Stimulated activated memory B cell treated with anti-CD40 and anti-IgM and Interleukin-4, amounts not matched to agents 10 μg/mL and 1 μg/mL and 100 μg/mL, for 72 hours (primary cell): Measurements from ENCODE around the gene TECR.

Experiments used
- ATAC-seq: fragments of 150-1000 bp; cut with Tn5 transposase; 2 replicates; pipeline ENCODE4 v1.10.0; 2021
- H3K27ac Mint-ChIP-seq: one replicate; pipeline ENCODE4 v1.8.0; 2022; ENCODE audit warnings: mild to moderate bottlenecking, mixed read lengths
- H3K27me3 Mint-ChIP-seq: one replicate; pipeline ENCODE4 v1.8.0; 2022; ENCODE audit warnings: mixed read lengths
- H3K36me3 Mint-ChIP-seq: one replicate; pipeline ENCODE4 v1.8.0; 2022; ENCODE audit warnings: mixed read lengths
- H3K4me1 Mint-ChIP-seq: one replicate; pipeline ENCODE4 v1.8.0; 2022; ENCODE audit warnings: mixed read lengths
- H3K4me3 Mint-ChIP-seq: one replicate; pipeline ENCODE4 v1.8.0; 2022; ENCODE audit warnings: mild to moderate bottlenecking, moderate library complexity, mixed read lengths
- H3K9me3 Mint-ChIP-seq: one replicate; pipeline ENCODE4 v1.8.0; 2022; ENCODE audit warnings: mixed read lengths

The TECR gene

GRCh38 chr19:14529254-14530004, at the start of gene TECR:
TECR (plus strand) TSS chr19:14529594; CDS start chr19:14529697, 103 bp downstream.
- Mint-ChIP-seq H3K36me3 (no peaks in the 10 kb centered on the region), H3K27ac (peak within 1 kb of the TSS; percentile 86), H3K4me1 (peaks cover 13% of the 10 kb centered on the region), H3K27me3 (no peaks in the 10 kb centered on the region), H3K9me3 (no peaks in the 10 kb centered on the region), H3K4me3 (peak within 1 kb of the TSS; percentile 96)
- ATAC-seq: peak; percentile 100

- H3K4me3 Mint-ChIP-seq: no peak overlapping the region
- H3K27ac Mint-ChIP-seq: no peak overlapping the region
- H3K4me1 Mint-ChIP-seq: peaks cover 19% of the 10 kb centered on the region
- H3K27me3 Mint-ChIP-seq: peaks cover 26% of the 10 kb centered on the region
- peaks cover 13% of the 10 kb centered on the region for H3K36me3 Mint-ChIP-seq
- no peaks in the 10 kb centered on the region for H3K9me3 Mint-ChIP-seq
- ATAC-seq: peak; percentile 70
These were observed 49.3 kb upstream of the TECR start for GRCh38 chr19:14479975-14480699.

- Mint-ChIP-seq H3K4me1 (peaks cover 13% of the 10 kb centered on the region), H3K36me3 (peaks cover 13% of the 10 kb centered on the region), H3K27me3 (peaks cover 20% of the 10 kb centered on the region), H3K27ac (no peak overlapping the region), H3K4me3 (peak overlapping the region; percentile 14), H3K9me3 (no peaks in the 10 kb centered on the region)
- ATAC-seq: no peak
These were observed 48.7 kb upstream of the TECR start for GRCh38 chr19:14480700-14481079.

- Mint-ChIP-seq H3K36me3 (peaks cover 13% of the 10 kb centered on the region), H3K4me3 (no peak overlapping the region), H3K4me1 (peaks cover 17% of the 10 kb centered on the region), H3K9me3 (no peaks in the 10 kb centered on the region), H3K27me3 (peaks cover 4% of the 10 kb centered on the region), H3K27ac (no peak overlapping the region)
- ATAC-seq: no peak
These were observed 47.0 kb upstream of the TECR start for GRCh38 chr19:14482172-14482941.

GRCh38 chr19:14487370-14488125, 41.8 kb upstream of the TECR start:
- peaks cover 12% of the 10 kb centered on the region for H3K4me1 Mint-ChIP-seq
- H3K27ac Mint-ChIP-seq: peak overlapping the region; percentile 48
- no peaks in the 10 kb centered on the region for H3K27me3 Mint-ChIP-seq
- no peak overlapping the region for H3K4me3 Mint-ChIP-seq
- H3K9me3 Mint-ChIP-seq: no peaks in the 10 kb centered on the region
- peaks cover 15% of the 10 kb centered on the region for H3K36me3 Mint-ChIP-seq
- ATAC-seq: no peak

- no peaks in the 10 kb centered on the region for H3K9me3 Mint-ChIP-seq
- no peak for ATAC-seq
- H3K27me3 Mint-ChIP-seq: no peaks in the 10 kb centered on the region
- H3K4me3 Mint-ChIP-seq: no peak overlapping the region
- peaks cover 18% of the 10 kb centered on the region for H3K36me3 Mint-ChIP-seq
- H3K4me1 Mint-ChIP-seq: peaks cover 9% of the 10 kb centered on the region
- no peak overlapping the region for H3K27ac Mint-ChIP-seq
These were observed 36.5 kb upstream of the TECR start for GRCh38 chr19:14492756-14493337.

- Mint-ChIP-seq H3K4me3 (no peak overlapping the region), H3K27ac (peak overlapping the region; percentile 72), H3K27me3 (no peaks in the 10 kb centered on the region), H3K4me1 (peaks cover 9% of the 10 kb centered on the region), H3K9me3 (no peaks in the 10 kb centered on the region), H3K36me3 (peaks cover 18% of the 10 kb centered on the region)
- no peak for ATAC-seq
These were observed 35.0 kb upstream of the TECR start for GRCh38 chr19:14494411-14494810.

- peak overlapping the region; percentile 76 for H3K4me3 Mint-ChIP-seq
- ATAC-seq: no peak
- H3K27ac Mint-ChIP-seq: peak overlapping the region; percentile 72
- no peaks in the 10 kb centered on the region for H3K9me3 Mint-ChIP-seq
- peaks cover 9% of the 10 kb centered on the region for H3K4me1 Mint-ChIP-seq
- H3K36me3 Mint-ChIP-seq: peaks cover 13% of the 10 kb centered on the region
- no peaks in the 10 kb centered on the region for H3K27me3 Mint-ChIP-seq
These were observed 34.3 kb upstream of the TECR start for GRCh38 chr19:14494910-14495671.

GRCh38 chr19:14495672-14496028, 33.7 kb upstream of the TECR start:
- H3K27ac Mint-ChIP-seq: peak overlapping the region; percentile 72
- H3K4me3 Mint-ChIP-seq: peak overlapping the region; percentile 82
- ATAC-seq: no peak
- no peaks in the 10 kb centered on the region for H3K27me3 Mint-ChIP-seq
- peaks cover 9% of the 10 kb centered on the region for H3K4me1 Mint-ChIP-seq
- no peaks in the 10 kb centered on the region for H3K9me3 Mint-ChIP-seq
- peaks cover 12% of the 10 kb centered on the region for H3K36me3 Mint-ChIP-seq

- H3K36me3 Mint-ChIP-seq: peaks cover 12% of the 10 kb centered on the region
- H3K4me3 Mint-ChIP-seq: peak within 1 kb of the TSS; percentile 82
- ATAC-seq: peak; percentile 92
- H3K9me3 Mint-ChIP-seq: no peaks in the 10 kb centered on the region
- H3K4me1 Mint-ChIP-seq: peaks cover 9% of the 10 kb centered on the region
- H3K27ac Mint-ChIP-seq: peak within 1 kb of the TSS; percentile 72
- no peaks in the 10 kb centered on the region for H3K27me3 Mint-ChIP-seq
These were observed 33.2 kb upstream of the TECR start, which contains the start of gene GIPC1 for GRCh38 chr19:14496029-14496833. GIPC1 (minus strand) TSS chr19:14496127; CDS start chr19:14482976, 13,151 bp downstream.

- Mint-ChIP-seq H3K4me1 (peaks cover 9% of the 10 kb centered on the region), H3K9me3 (no peaks in the 10 kb centered on the region), H3K27me3 (no peaks in the 10 kb centered on the region), H3K36me3 (peaks cover 6% of the 10 kb centered on the region), H3K27ac (peak overlapping the region; percentile 72), H3K4me3 (peak overlapping the region; percentile 82)
- no peak for ATAC-seq
These were observed 32.6 kb upstream of the TECR start for GRCh38 chr19:14496834-14497227.

- peaks cover 3% of the 10 kb centered on the region for H3K27me3 Mint-ChIP-seq
- no peak overlapping the region for H3K27ac Mint-ChIP-seq
- no peaks in the 10 kb centered on the region for H3K9me3 Mint-ChIP-seq
- no peak overlapping the region for H3K4me3 Mint-ChIP-seq
- ATAC-seq: no peak
- H3K4me1 Mint-ChIP-seq: peaks cover 9% of the 10 kb centered on the region
- H3K36me3 Mint-ChIP-seq: peaks cover 5% of the 10 kb centered on the region
These were observed 32.0 kb upstream of the TECR start for GRCh38 chr19:14497228-14497921.
